GM21717 (cell line): ENCODE data around the gene CBX8.

Experiments used
- ATAC-seq: cut with Tn5 transposase; IDR thresholded peaks from one replicate; pipeline ENCODE4 v1.9.1; 2021; ENCODE audit warnings: mild to moderate bottlenecking, moderate library complexity; ENCODE audit not compliant: unreplicated experiment

CBX8 gene

DNA sequence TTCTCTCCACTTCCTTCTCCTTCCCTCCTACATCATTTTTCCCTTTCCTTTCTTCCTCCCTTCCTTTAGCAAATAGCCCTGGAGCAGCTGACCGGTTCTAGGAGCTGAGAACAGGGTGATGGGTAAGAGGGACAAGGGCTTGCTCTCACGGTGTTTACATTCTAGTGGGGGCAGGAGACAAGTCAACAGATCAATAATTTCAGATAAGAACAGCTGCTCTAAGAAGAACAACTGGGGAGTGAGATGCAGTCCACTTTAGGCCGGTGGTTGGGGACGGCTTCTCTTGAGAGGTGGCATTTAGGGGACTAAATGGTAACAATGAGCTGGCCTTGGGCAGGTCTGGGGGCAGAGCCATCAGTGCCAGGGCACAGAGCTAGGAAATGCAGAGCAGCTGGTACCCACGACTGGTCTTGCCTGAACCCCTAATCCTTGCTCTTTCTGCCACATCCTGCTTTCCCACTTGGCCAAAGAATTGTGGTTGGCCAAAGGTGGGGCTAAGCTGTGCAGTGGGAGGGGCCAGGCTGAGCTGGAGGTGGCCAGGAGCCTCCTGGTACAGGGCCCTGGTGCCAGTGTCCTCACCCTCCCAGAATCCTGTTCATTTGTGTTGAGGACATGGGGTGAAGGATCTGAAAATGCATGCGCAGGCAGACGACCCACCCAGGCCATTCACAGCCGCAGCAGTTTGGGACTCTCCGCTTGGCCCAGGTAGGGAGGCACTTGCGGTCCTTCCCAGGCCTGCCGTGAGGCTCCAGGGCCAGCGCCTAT is 24.6 kb upstream of the CBX8 start:
- ATAC-seq: no peak

GRCh38 chr17:79820959-79821330 is 24.1 kb upstream of the CBX8 start:
- ATAC-seq: no peak

DNA sequence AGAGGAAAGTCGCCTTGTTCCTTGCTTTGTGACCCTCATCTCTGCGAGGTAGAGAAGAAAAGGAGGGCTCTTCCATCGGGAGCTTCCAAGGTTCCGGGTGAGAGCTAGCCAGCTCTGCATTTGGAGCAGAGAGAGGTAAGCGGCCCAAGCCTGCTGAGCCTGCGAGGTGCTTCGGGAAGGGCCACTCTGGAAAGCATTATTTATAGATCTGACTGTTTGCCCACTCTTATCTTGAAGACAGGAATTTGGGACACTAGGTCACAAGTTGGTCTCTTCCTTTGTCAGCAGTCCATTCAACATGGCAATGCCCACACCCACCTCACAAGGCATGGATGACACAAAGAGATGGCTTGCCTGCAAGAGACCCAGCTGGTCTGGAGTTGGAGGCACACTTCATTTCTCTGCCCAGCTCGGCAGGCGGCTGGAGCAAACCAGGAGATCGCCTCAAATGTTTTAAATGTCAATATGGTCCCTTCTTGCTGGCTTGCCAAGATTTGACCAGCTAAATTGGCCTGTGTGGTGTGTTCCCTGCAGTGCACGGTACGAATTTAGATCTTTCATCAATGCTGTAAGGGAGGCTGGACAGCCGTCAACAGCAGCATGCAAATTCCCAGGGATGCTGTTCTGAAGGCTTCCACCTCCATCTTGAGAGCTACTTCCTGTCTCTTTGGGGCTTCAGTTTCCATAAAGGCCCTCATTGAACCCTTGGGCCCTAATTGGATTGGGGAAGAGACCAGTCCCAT is 22.8 kb upstream of the CBX8 start:
- ATAC-seq: no peak

GRCh38 chr17:79819085-79819484 is 22.2 kb upstream of the CBX8 start:
- no peak for ATAC-seq

DNA sequence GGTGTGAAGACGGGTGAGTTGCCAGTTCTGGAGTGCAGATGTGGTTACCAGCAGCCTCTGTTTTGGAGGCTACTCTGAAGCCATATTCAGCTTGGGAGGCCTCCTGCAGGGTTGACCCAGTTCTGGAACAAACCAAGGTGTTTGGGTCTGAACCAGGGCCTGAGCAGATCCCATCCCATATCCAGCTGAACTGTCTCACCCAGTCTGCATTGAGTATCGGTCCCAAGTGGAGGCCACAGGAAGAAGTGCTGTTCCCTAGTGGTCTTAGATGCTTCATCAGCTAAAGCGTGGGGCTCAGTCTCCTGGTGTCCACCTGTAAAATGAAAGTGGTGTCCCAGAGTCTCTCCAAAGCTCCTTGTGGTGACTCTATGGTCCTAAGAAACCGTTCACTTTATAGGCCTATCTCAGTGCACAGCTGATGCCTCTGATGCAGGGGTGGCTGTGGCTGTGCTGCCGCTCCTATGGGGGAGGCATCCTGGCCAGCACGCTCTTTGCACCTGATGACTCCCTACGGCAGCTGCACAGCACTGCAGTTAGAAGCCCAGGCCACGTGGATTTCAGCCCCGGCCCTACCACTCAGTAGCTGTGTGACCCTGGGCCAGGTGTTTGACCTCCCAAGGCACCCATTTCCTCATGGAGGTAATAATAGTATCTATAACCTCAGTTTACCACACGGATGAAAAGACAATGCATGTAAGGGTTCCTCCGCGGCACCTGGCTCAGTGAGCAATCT is 21.3 kb upstream of the CBX8 start:
- no peak for ATAC-seq

GRCh38 chr17:79815836-79816461 is 19.1 kb upstream of the CBX8 start:
- ATAC-seq: no peak

DNA sequence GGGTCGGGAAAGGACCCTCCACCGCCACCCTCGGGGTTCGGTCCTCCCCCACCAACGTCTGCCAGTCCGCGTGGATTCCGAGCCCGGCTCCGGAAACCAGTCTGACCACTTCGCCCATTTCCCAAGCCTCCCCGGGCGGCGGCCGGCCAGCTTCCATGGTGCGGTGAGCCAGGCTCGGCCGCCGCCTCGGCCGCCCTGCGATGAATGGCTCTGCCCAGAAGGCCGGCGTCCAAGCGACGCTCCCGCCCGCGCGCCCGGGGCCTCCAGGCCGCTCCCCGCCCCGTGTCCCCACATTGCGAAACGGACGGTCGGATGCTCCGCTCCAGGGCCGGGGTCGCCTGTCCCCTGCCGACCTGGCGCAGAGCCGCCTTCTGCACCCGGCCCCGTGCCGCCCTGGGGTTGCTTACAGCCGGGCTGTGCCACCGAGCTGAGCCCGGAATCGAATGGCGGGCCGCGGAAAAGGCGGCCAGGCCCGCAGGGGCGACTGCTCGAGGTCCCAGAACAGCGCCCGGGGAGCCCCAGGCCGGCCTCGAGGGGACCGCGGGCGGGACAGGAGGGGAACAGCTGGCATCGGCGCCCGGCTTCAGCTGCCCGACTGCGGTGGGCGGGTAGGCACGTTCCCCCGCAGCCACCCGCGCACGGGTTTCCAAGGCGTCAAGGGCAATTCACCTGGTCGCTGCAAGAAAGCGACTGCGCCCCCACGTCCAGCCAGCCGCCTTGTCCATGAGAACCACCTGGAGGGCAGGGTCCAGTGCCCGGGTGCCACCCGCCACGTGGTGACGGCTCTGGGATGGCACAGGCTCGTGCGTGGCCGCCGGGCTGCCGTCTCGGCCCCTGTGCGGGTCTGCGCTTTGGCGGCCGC is 18.3 kb upstream of the CBX8 start:
- ATAC-seq: no peak

GRCh38 chr17:79814127-79814973 is 17.5 kb upstream of the CBX8 start:
- no peak for ATAC-seq

- no peak for ATAC-seq
Measured at GRCh38 chr17:79813297-79814126, 16.6 kb upstream of the CBX8 start.

GRCh38 chr17:79812353-79813258 is 15.7 kb upstream of the CBX8 start:
- ATAC-seq: no peak

DNA sequence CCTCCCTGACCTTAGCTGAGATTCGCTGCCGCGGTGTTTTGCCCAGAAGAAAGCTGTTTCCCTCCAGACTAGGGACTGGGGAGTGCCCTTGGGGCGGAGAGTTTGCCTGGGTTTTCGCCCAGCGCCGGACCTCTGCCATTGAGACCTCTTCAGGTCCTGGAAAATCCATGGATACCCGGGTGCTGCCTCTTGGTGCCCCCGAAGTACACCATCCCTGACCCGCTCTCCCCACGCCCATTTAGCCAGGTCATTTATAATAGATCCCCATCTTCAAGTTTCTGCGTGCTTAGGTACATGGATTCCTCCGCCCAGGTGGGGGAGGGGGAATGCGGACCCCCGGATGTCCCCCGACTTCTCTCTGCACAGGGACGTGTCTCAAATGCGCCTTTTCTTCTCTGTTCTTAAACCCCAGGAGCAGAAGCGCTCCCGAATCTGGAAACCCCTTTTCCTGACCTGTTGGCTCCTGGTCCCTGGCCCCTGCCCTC is 15.0 kb upstream of the CBX8 start:
- ATAC-seq: no peak

DNA sequence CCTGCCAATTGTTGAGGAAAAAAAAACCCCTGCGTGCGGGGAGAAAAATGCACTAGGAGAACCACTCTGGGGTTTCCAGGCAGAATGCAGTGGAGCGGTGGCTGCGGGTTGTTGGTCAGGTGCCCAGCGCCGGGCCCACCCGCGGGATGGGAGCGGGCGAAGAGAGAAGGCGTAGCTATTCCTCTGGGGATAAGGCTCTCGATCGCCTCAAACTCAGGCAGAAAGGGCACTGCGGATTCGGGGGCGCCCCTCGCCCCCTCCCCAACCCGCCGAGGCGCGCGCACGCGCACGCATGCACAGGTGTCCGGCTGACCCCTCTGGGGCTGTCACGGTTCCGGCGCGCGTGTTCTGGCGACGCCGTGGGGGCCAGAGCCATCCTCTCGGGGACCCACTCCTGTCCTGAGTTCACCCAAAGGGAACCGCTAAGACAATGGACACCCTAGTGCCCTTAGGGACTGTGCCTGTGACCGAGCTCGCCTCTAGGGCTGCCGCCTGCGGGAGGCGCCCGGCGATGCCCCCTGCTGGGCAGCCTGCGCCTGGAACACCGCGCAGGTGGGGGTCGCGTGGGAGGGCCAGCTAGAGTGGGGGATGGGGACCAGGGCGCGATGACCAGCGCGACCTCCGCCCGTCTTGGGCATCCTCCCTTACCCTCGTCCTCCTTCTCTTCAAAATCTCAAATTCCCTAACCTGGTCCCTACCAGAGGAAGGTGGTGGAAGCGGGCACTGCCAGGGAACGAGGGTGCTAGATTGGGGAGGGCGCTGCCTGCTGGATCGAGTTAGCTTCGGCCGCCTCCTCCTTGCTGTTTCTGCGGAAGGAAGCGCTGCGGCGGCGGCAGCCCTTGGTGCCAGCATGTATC is 14.4 kb upstream of the CBX8 start:
- ATAC-seq: no peak

GRCh38 chr17:79810130-79811010 is 13.5 kb upstream of the CBX8 start:
- ATAC-seq: peak; percentile 67

- no peak for ATAC-seq
Measured at GRCh38 chr17:79809530-79810129, 12.8 kb upstream of the CBX8 start.
